GM12873 (cell line): ENCODE results near the gene QKI.

Experiments
- CTCF ChIP-seq: IDR thresholded peaks from 2 replicates; pipeline ENCODE4 v1.5.1; 2012; ENCODE audit warnings: low read depth, mild to moderate bottlenecking, moderate library complexity, low read length, control low read depth; ENCODE audit not compliant: insufficient read depth; ENCODE audit errors: missing control alignments

The QKI gene

DNA sequence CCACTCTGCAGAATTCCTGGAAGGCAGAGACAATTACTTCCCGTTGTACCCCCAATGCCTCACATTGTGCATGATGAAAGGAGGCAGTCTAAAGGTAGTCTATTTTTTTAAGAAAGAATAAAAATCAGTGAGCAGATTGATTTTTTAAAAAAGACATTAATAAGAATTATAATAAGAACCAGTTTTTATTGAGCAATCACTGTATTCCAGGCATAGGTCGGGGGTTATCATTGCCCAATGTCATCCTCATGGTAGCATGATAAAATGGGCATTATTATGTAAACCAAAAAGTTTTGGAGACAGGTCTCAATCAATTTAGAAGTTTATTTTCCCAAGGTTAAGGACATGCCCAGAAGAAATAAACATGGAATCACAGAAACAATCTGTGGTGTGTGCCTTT is 14.0 kb upstream of the QKI start:
- TF ChIP-seq CTCF = no peak

- TF ChIP-seq CTCF = no peak
Observed at GRCh38 chr6:163401039-163401885, 13.3 kb upstream of the QKI start.

DNA sequence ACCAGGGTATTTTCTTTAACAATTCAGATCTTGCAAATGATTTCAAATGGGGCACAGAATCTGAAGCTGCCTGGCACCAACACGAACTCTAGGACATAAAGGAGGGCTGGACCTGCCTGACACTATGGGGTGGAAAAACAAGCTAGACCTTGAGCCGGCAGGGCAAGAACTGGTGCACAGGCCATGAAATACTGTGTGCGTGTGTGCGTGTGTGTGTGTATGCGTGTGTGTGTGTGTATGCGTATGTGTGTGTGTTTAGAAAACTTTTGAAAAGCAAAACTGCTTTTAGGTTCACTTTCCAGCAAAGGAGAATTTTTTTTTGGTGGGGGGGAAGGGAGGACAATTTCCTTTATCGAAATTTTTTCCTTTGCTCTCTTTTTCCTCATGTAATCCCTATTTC is 11.9 kb upstream of the QKI start:
- no peak for TF ChIP-seq CTCF

DNA sequence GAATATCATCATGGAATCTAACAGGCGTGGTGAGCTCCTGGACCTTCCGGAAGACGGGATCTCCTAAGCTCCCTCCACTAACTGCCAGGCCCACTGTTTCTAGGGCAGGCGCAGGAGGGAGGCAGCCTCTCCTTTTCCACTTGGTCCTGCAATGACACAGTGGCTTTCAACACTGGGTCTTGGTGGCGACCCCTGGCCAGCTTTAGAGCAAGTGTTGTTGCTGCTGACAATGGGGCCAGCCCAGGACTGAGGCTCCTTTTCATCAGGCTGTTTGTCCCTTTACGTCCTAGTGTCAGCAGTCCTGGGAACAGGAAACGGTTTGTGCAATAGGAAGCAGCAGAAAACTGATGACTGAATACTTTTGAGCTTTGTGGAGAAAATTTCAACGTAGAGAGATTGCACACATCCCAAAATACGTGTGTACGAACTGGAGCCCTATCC is 9.7 kb upstream of the QKI start:
- TF ChIP-seq CTCF = no peak

- no peak for TF ChIP-seq CTCF
Observed at GRCh38 chr6:163405412-163406309, 8.9 kb upstream of the QKI start.

DNA sequence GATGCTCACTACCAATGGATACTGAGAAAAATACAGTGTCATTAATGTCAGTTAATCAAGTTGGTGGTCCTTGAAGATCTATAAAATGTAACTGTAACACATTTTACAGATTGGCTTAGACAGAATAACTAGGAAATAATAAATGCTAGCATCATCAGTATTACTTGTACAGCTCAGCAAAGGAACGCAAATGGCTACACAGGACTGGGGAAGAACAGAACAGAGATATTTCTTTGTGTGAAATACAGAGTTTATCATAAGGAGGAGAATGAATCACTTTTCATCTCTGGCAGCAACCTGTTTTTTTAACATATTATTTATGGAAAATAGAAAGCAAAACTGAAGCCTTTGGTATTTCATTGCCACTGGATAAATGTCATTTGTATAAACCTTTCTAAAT is 8.2 kb upstream of the QKI start:
- TF ChIP-seq CTCF = no peak

DNA sequence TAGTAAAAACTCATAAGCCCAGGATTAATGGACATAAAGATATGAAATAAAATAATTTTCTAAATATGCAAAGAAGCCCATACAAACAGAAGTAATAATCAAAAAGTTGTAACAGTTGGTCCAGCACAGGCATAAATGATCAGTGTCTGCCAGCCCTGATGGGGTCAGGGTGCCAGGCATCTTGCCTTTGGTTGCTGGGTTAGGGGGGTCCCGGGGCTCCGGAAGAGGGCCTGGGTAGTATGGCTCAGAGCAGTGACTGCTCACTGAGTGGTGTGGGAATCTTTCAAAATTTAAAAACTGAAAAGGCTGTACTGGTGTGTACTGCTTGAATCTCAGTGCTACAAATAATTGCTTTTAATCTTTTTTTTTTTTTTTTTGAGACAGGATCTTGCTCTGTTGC is 7.7 kb upstream of the QKI start:
- TF ChIP-seq CTCF = no peak
